ENCODE data around the gene VPS11.
"Not testable (repeated sequence)": the region's sequence is repeated elsewhere in the genome, so short reads cannot be mapped to it uniquely, and the experiment has no call there.

Gene VPS11

DNA sequence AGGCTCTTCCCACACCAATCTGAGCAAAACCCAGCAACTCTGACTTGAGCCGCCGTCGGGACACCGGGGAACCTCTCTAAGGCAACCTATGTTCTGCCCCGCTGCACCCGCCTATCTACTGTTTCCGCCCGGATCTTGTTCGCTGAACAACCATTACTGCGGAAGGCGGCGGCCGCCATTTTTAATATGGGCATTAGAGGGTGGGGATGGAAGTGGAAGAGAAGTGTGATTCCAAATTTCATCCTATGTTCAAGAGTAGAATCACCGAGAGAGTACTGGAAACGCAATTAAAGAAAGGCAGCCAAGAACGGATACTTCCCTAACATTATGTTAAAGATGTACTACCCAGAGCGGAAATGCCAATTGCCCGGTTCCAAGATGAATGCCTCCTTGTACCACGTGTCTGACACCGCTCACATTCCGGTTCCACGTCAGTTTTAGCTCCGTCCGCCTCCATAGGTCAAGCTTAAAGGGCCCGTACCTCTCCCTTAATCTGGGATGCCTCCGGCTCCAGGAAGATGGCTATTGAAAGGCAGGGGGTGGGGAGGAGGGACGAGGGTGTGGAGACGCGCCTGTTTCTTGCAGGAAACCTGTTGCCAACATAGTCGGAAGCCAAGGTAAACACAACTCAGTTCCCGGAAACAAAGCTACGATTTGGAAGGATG is 34.3 kb downstream of the VPS11 start, which contains the start of gene DPAGT1:
Gene DPAGT1, minus strand, starts transcription at position 95 of the 665 bp plus-strand sequence. CDS start 198 bp downstream, outside the sequence.
- DNase-seq (ENCODE audit: low read depth in 1 of 2, low spot score in 1 of 2), result peak; percentile 65 to 76

DNA sequence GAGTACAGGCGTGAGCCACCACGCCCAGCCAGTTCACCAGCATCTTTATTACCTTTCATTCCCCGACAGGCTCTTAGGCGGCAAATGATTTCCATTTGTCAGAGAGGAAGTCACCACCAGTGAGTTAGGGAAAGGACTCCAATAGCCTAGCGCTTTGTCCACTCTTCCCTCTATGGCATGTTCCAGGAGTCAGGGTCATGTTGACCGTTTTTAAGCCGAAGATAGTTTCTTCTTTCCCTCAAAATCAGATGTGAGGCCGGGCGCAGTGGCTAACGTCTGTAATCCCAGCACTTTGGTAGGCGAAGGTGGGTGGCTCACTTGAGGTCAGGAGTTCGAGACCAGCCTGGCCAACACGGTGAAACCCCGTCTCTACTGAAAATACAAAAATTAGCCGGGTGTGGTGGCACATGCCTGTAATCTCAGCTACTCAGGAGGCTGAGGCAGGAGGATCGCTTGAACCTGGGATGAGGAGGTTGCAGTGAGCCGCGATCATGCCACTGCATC is 35.6 kb downstream of the VPS11 start:
- not testable (repeated sequence) for DNase-seq (ENCODE audit: low read depth in 1 of 2, low spot score in 1 of 2)

DNA sequence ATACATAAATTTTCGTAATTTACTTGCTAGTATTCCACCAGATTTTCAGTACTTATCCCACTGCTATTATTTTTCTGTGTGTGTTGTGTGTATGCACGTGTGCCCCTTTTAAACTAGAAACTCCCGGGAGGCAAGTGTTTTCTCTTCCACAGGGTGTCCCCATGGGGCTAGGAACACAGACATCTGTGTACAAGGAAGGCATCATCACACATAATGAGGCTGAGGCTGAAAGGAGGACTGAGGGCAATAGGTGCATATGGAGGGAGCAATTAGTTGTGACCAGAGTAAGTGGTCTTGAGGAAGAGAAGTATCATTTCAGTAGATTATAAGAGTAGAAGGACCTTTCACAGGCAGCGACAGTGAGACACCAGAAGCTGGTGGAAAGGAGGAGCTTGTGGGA is 36.2 kb downstream of the VPS11 start:
- DNase-seq (ENCODE audit: low read depth in 1 of 2, low spot score in 1 of 2), result no peak

DNA sequence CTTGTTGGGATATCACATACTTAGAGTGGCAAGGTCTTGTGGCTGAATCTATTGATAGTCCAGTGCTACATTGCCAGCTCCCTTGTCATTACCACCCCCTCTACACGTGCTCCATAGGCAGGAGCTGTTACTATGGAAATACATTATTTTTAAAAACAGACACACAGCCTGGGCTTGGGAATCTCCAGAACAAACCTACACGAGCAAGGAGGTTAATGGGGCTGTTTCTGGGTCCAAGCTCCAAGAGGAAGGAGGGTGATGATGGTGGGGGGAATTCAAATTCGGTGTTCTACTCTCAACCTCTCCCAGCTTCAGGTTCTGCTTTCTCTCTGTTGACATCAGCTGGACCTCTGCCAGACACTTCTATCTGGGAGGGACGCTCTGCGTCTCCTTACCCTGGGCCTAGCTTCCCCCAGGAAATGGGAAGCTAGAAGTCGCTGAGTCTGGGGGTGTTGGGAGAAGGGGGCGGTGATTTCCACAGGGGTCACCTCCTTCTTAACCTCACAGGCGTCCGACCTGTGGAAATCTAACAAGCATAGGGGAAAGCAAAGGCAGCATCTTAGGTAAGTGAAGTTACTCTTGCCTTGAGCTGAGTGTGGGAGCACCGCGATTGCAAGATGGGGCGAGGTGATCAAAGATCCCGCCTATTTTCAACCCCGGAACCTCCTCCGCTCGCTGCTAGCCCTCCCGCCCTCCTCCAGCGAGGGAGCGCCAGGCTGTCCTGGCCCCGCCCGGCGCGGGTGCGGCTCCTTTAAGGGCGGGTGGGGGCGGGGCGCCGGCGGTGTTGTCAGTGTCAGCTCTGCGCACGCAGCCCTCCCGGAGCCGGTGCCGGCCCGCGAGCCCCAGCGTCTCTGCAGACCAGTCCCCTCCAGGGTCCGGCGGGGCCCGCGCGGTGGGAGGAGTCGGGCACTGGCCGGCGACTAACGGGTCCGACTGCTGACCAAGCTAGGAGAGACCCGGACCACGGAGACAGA is 39.2 kb downstream of the VPS11 start, which contains the start of gene C2CD2L:
Gene C2CD2L, plus strand, starts transcription at position 781 of the 974 bp plus-strand sequence. CDS start 398 bp downstream, outside the sequence.
- DNase-seq (ENCODE audit: low read depth in 1 of 2, low spot score in 1 of 2), result peak; percentile 67 to 86

DNA sequence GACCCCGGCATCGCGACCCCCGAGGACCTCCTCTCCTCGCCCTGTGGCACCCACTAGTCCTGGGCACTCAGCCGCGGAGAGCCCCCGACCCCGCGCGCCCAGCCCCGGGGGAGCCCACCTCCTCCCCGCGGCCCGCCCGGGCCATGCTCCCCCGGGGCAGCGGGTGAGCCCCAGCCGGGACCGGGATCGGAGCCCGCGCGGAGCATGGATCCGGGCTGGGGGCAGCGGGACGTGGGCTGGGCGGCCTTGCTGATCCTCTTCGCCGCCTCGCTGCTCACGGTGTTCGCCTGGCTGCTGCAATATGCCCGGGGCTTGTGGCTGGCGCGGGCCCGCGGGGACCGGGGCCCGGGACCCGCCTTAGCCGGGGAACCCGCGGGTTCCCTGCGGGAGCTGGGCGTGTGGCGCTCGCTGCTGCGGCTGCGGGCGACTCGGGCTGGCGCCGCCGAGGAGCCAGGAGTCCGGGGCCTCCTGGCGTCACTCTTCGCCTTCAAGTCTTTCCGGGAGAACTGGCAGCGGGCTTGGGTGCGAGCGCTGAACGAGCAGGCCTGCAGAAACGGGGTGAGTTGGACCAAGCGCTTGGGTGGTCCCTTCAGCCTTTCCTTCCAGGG is 40.0 kb downstream of the VPS11 start:
- no peak for DNase-seq (ENCODE audit: low read depth in 1 of 2, low spot score in 1 of 2)

DNA sequence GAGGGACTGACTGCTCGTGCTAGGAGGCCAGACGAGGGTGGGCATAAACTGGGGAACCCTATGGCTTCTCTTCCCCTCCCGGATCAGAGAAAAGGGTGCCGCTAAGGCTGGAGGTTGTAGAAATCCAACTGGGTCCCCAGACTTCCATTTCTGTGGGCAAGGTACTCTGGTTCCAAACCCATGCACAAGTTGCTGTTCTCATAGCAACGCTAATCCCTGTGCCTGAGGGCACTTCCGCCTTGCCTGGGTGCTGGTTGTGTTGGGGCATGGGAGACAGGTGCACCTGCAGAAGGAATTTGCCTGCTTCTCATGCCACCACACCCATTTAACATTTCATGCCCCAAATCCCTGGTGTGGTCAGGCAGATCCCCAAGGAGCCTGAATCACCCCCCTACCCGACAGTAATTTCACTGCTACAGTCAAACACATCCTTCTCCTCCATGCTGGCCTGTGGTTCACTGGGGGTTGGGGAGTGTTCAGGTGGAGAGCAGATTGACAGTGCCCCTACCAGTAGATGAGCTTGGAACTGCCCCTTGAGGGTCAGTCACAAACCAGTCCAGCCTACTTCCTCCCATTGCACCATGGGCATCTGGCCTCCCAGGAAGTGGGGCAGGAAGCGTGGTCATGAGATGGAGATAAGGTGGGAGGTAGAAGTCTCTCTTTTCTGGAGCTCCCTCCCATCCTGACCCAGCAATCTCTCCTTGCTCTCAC is 40.7 kb downstream of the VPS11 start:
- DNase-seq (ENCODE audit: low read depth in 1 of 2, low spot score in 1 of 2), result no peak

DNA sequence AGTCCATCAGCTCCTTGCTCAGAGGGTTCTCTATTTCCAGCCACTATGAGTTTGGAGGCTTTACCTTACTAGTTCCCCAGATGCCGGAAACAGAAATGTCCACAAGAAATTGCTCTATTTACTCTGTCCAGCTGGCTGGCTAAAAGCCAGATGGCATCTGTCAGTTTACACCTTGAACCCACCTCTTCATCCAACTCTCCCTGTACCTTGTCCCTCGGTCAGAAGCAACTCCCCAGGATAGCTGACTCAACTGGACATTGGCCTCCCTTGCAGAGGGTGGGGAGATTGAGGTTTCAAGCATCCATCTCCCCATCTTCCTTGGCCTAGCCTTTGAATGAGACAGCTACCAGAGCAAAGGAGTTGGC is 41.2 kb downstream of the VPS11 start:
- no peak for DNase-seq (ENCODE audit: low read depth in 1 of 2, low spot score in 1 of 2)

DNA sequence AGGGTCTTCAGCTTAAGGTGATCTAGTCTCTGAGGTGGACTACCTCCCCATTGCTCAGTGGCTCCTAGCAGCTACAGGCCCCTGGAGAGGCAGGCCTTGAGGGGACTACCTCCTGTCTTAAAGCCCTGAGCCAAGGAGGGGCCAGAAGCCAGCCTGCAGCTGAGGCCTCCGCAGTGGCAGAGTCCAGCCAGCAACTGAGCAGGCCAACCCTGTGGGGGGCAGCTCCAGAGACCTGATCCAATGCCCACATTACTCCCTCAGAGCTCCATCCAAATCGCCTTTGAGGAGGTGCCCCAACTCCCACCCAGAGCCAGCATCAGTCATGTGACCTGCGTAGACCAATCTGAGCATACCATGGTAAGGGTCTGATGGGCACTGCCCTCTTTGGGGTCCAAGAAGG is 42.2 kb downstream of the VPS11 start:
- no peak for DNase-seq (ENCODE audit: low read depth in 1 of 2, low spot score in 1 of 2)

DNA sequence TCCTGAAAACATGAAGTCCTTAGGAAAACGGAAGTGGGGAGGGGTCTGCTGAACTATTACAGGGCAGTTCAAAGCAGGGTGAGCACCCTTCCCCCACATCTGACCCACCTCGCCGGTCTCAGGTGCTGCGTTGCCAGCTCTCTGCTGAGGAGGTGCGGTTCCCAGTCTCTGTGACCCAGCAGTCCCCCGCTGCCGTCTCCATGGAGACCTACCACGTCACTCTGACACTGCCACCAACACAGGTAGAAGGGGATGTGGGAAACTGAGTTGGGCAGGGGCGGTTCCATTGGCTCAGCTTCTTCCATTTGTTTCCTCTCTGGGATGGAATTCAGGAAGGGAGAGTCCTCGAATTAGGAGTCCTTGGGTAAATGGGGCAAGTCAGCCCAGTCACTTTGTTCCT is 42.8 kb downstream of the VPS11 start:
- DNase-seq (ENCODE audit: low read depth in 1 of 2, low spot score in 1 of 2), result no peak

DNA sequence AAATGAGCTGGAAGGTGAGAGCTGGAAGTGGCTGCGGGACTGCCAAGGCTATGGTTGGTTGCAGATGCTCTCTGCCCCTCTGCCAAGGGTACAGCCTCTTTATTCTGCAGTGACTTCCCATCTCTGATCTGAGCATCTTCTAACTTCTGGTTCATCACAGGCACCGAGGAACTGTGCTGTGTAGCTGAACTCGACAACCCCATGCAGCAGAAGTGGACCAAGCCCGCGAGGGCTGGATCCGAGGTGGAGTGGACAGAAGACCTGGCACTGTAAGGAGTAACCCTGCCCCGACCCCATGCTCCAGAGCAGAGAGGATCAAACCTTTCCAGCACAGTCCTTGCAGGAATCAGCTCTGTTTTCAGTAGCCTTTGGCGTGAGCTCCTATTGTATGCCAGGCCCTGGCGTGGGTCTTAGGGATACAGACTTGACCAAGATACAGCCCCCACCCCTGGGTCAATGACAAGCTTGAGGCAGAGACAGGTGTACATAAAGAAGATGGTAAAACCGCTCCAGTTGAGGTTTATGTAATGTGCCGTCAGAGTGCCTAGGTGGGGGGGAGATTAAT is 43.8 kb downstream of the VPS11 start:
- DNase-seq (ENCODE audit: low read depth in 1 of 2, low spot score in 1 of 2), result no peak

DNA sequence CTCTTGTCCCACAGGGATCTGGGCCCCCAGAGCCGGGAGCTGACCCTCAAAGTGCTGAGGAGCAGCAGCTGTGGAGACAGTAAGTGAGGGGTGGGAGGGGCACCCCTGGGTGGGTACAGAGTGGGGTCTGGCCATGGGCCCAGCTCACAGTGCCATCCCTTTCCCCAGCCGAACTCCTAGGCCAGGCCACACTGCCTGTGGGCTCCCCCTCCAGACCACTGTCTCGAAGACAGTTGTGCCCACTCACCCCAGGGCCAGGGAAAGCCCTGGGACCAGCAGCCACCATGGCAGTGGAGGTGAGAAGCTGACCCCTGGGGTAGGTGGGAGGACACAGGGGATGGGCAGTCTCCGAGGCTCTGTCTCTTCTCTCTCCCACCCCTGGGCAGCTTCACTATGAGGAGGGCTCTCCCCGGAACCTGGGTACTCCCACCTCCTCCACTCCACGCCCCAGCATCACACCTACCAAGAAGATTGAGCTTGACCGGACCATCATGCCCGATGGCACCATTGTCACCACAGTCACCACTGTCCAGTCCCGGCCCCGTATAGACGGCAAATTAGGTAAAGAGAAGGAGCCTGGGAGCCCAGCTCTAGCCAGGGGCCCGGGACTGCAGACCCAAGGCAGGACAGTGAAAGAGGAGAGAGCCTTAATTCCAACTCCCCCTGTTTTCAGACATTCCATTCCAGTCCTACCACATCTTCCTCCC is 44.8 kb downstream of the VPS11 start:
- DNase-seq (ENCODE audit: low read depth in 1 of 2, low spot score in 1 of 2), result no peak

DNA sequence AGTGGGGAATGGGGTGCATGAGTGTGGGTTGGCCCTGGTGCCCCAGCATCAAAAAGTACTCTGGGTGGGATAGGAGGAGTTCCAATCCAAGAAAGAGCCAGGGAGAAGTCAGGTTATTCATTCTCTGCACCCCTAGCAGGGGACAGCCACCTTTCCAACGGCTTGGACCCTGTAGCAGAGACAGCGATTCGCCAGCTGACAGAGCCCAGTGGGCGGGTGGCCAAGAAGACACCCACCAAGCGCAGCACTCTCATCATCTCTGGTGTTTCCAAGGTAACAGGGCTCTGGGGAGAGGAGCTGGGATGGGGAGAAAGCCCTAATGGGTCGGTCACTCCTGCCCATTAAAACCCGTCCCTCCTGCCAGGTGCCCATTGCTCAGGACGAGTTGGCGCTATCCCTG is 46.1 kb downstream of the VPS11 start:
- DNase-seq (ENCODE audit: low read depth in 1 of 2, low spot score in 1 of 2), result no peak

DNA sequence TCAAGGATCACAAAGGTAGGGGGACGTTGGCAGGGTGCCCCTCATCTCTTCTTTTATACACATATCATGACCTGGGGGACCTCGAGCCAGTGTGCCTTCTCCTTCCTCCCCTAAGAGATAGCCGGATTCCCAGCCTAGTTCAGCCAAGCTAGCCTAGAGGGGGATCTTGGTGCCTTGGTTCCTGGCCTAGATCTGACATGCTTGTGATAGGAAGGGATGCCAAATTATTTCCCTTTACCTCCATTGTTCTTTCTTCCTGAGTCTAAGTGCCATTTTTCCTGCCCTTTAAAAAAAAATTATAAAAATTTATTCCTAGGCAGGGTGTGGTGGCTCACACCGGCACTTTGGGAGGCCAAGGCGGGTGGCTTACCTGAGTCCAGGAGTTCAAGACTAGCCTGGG is 46.7 kb downstream of the VPS11 start:
- DNase-seq (ENCODE audit: low read depth in 1 of 2, low spot score in 1 of 2), result no peak

DNA sequence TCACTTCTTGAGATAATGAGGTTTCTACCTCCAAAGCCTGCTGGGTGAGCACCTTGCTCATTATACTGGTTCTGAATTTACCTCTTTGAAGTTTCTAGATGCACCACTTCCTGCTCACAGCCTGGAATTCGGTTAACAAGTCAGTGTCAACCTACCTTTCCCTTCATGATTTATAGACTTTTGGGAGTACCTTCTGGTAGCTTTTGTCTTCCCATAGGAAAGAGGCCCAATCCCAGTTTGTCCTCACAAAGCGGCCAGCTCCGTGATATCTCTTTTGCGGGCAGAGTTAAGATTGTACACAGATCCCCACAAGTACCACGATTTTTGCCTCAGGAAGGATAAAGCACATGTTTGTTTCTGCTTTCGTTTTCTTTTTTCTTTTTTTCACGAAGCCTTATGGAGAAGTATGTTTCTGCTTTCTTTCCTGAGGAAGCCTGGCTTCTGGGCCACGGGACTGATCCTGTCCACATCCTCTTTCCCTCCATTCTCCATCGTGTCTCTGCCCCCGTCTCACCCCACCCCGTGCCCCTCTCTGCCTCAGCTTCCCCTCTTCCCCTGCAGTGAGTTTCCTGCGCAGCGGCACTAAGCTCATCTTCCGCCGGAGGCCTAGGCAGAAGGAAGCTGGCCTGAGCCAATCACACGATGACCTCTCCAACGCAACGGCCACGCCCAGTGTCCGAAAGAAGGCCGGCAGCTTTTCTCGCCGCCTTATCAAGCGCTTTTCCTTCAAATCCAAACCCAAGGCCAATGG is 48.0 kb downstream of the VPS11 start:
- no peak for DNase-seq (ENCODE audit: low read depth in 1 of 2, low spot score in 1 of 2)

DNA sequence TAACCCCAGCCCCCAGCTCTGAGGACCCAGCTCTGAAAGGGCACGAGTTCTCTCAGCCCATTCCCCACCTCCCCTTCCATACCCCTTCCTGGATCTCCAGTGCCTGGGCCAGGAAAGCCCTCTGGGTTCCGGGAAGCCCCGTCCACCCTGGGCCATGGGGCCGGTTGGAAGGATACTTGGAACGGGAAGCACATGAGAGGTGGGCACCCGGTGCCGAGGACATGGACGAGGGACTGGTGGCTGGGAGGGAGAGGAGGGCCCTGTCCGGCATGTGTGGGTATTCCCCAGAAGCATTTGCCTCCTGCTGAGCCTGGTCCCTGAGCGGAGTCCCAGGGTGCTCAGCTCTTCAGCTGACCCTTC is 48.6 kb downstream of the VPS11 start:
- no peak for DNase-seq (ENCODE audit: low read depth in 1 of 2, low spot score in 1 of 2)

DNA sequence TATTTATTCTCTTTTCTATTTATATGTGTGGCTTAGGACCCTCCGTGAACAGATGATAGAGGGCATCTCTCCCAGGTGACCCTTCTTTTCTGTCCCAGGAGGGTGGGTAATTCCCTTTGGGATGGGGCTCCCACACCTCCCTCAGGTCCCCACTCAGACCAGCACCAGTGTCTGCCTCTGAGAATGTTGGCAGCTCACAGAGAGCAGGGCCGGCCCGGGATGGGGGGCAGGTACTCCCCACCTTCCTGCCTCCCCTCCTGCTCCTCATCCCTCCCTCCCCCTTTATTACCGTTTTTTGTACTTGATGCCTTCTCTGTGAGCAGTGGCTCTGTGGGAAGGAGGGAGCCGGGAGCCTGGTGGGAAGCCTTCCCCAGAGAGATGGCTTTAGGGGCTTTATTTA is 49.0 kb downstream of the VPS11 start:
- no peak for DNase-seq (ENCODE audit: low read depth in 1 of 2, low spot score in 1 of 2)

DNA sequence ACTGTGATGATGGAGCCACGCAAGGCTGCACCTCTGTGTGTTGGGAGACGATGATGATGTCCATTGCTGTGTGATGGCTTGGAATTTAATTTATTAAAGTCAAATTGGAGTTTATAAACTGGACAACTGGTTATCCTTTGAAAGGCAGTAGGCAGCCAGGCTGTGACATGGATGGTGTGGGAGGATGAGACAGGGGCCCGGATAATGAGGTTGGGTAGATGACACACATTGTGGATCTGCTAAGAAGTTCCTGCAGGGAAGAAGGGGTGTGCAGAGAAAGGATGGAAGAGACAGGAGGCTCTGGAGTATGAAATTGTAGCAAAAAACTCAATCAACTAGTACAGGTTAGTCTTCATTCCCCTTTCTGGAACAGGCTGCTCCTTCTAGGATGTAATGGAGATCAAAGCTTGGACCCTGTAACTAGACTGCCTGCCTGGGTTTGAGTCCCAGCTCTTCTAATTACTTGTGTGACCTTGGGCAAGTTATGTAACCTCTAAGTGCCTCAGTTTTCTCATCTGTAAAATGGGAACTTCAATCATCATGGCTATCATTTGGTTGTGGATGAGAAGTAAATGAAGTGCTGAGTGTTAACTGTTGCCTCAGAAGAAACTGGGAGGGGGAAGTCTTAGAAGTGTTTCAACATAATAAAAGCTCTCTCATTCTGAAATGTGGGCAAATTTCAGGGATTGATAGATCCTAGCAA is 49.5 kb downstream of the VPS11 start:
- DNase-seq (ENCODE audit: low read depth in 1 of 2, low spot score in 1 of 2), result no peak

DNA sequence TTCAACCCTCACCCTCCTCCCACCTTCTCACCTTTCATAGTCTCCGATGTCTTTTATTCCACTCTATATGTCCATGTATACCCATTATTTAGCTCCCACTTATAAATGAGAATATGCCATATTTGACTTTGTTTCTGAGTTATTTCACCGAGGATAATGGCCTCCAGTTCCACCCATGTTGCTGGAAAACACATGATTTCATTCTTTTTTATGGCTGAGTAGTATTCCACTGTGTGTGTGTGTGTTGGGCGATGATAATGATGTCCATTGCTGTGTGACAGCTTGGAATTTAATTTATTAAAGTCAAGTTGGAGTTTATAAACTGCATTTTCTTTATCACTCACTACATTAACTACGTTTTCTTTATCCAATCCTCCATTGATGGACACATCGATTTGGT is 50.6 kb downstream of the VPS11 start:
- no peak for DNase-seq (ENCODE audit: low read depth in 1 of 2, low spot score in 1 of 2)

DNA sequence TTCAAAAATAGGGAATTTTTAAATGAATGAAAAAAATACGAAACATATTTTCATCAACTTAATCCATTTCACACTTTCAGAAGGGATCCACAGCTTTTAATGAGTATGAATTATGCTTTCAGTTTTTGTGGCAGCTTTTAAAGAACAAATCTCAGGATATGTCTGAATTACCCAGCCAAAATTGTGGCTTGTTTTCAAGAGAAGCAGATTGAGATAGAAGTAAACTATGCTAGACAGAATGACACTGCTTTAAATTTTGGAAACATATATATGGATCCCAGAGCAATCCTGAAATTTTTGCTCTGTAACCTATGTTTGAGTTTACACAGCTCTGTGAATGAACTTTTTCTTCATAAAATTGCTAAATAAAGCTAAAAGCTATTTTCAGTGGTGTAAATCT is 51.3 kb downstream of the VPS11 start:
- DNase-seq (ENCODE audit: low read depth in 1 of 2, low spot score in 1 of 2), result no peak
